ENCODE measurements around the gene PRPF4.

- TF ChIP-seq CTCF (IDR thresholded peaks at IDR 0.05; ENCODE audit: low read depth, low read length) (no peak), MYC (IDR thresholded peaks at IDR 0.05; ENCODE audit: low read depth, low read length) (no peak)
These were observed 13.4 kb upstream of the PRPF4 start for GRCh38 chr9:113261917-113262671.

Measured in NB4 (cell line).